Central memory CD8-positive, alpha-beta T cell (primary cell): ENCODE data around the gene WNK2.

Experiments
- ATAC-seq: fragments of 150-1000 bp; cut with Tn5 transposase; replicated peaks from 2 replicates; pipeline ENCODE4 v1.10.0; 2022; ENCODE audit warnings: mild to moderate bottlenecking, moderate FRiP score, moderate number of reproducible peaks; ENCODE audit not compliant: poor library complexity, severe bottlenecking; ENCODE audit errors: extremely low read depth
- DNase-seq, 2 donors: peaks; one replicate each; pipeline ENCODE4 v3.0.0; 2021; ENCODE audit warnings: low spot score in 2 of 2
- H3K27ac Mint-ChIP-seq: one replicate; pipeline ENCODE4 v1.8.0; 2022; ENCODE audit warnings: low read depth, mild to moderate bottlenecking, moderate library complexity, mixed read lengths
- H3K27me3 Mint-ChIP-seq: one replicate; pipeline ENCODE4 v1.8.0; 2022; ENCODE audit warnings: mixed read lengths
- H3K36me3 Mint-ChIP-seq: one replicate; pipeline ENCODE4 v1.8.0; 2022; ENCODE audit warnings: mild to moderate bottlenecking, moderate library complexity, mixed read lengths; ENCODE audit not compliant: insufficient read depth
- H3K4me1 Mint-ChIP-seq: one replicate; pipeline ENCODE4 v1.8.0; 2022; ENCODE audit warnings: mixed read lengths
- H3K4me3 Mint-ChIP-seq: one replicate; pipeline ENCODE4 v1.8.0; 2022; ENCODE audit warnings: mild to moderate bottlenecking, moderate library complexity, mixed read lengths
- H3K9me3 Mint-ChIP-seq: one replicate; pipeline ENCODE4 v1.8.0; 2022; ENCODE audit warnings: mixed read lengths

WNK2 gene

GRCh38 chr9:93303258-93303771 lies 119.4 kb downstream of the WNK2 start:
- no peak overlapping the region for H3K4me3 Mint-ChIP-seq
- no peak for ATAC-seq
- no peak overlapping the region for H3K27ac Mint-ChIP-seq
- no peaks in the 10 kb centered on the region for H3K4me1 Mint-ChIP-seq
- DNase-seq = no peak
- peaks cover 9% of the 10 kb centered on the region for H3K27me3 Mint-ChIP-seq
- no peaks in the 10 kb centered on the region for H3K36me3 Mint-ChIP-seq
- no peaks in the 10 kb centered on the region for H3K9me3 Mint-ChIP-seq

GRCh38 chr9:93303806-93304573 lies 120.1 kb downstream of the WNK2 start:
- H3K27ac Mint-ChIP-seq = no peak overlapping the region
- DNase-seq (peak in 1 of 2 donors; percentile 12), ATAC-seq (no peak)
- peaks cover 9% of the 10 kb centered on the region for H3K27me3 Mint-ChIP-seq
- no peaks in the 10 kb centered on the region for H3K4me1 Mint-ChIP-seq
- no peaks in the 10 kb centered on the region for H3K9me3 Mint-ChIP-seq
- H3K4me3 Mint-ChIP-seq = no peak overlapping the region
- no peaks in the 10 kb centered on the region for H3K36me3 Mint-ChIP-seq

GRCh38 chr9:93304574-93305496 lies 120.9 kb downstream of the WNK2 start:
- no peak overlapping the region for H3K27ac Mint-ChIP-seq
- no peaks in the 10 kb centered on the region for H3K36me3 Mint-ChIP-seq
- peaks cover 9% of the 10 kb centered on the region for H3K27me3 Mint-ChIP-seq
- no peaks in the 10 kb centered on the region for H3K4me1 Mint-ChIP-seq
- DNase-seq (peak in 1 of 2 donors; percentile 12), ATAC-seq (no peak)
- no peak overlapping the region for H3K4me3 Mint-ChIP-seq
- H3K9me3 Mint-ChIP-seq = no peaks in the 10 kb centered on the region

GRCh38 chr9:93305497-93306020 lies 121.6 kb downstream of the WNK2 start:
- H3K27me3 Mint-ChIP-seq = peaks cover 8% of the 10 kb centered on the region
- no peaks in the 10 kb centered on the region for H3K9me3 Mint-ChIP-seq
- H3K36me3 Mint-ChIP-seq = no peaks in the 10 kb centered on the region
- DNase-seq = no peak
- no peak overlapping the region for H3K4me3 Mint-ChIP-seq
- no peak for ATAC-seq
- H3K27ac Mint-ChIP-seq = no peak overlapping the region
- H3K4me1 Mint-ChIP-seq = no peaks in the 10 kb centered on the region

- Mint-ChIP-seq H3K36me3 (no peaks in the 10 kb centered on the region), H3K9me3 (no peaks in the 10 kb centered on the region), H3K4me3 (no peak overlapping the region), H3K4me1 (no peaks in the 10 kb centered on the region), H3K27me3 (peaks cover 8% of the 10 kb centered on the region), H3K27ac (no peak overlapping the region)
- ATAC-seq (no peak), DNase-seq (no peak)
These were observed 122.1 kb downstream of the WNK2 start for GRCh38 chr9:93306081-93306480.

GRCh38 chr9:93306579-93307091 lies 122.7 kb downstream of the WNK2 start:
- DNase-seq (no peak), ATAC-seq (no peak)
- H3K4me3 Mint-ChIP-seq = no peak overlapping the region
- no peaks in the 10 kb centered on the region for H3K9me3 Mint-ChIP-seq
- peaks cover 11% of the 10 kb centered on the region for H3K27me3 Mint-ChIP-seq
- H3K4me1 Mint-ChIP-seq = no peaks in the 10 kb centered on the region
- H3K27ac Mint-ChIP-seq = no peak overlapping the region
- H3K36me3 Mint-ChIP-seq = no peaks in the 10 kb centered on the region

GRCh38 chr9:93307468-93308157 lies 123.7 kb downstream of the WNK2 start:
- no peaks in the 10 kb centered on the region for H3K36me3 Mint-ChIP-seq
- peaks cover 1% of the 10 kb centered on the region for H3K4me1 Mint-ChIP-seq

GRCh38 chr9:93308158-93308602 lies 124.2 kb downstream of the WNK2 start:
- no peak overlapping the region for H3K27ac Mint-ChIP-seq
- ATAC-seq (no peak), DNase-seq (no peak)
- H3K4me1 Mint-ChIP-seq = peaks cover 7% of the 10 kb centered on the region
- no peaks in the 10 kb centered on the region for H3K9me3 Mint-ChIP-seq
- H3K36me3 Mint-ChIP-seq = no peaks in the 10 kb centered on the region
- H3K27me3 Mint-ChIP-seq = peaks cover 22% of the 10 kb centered on the region
- H3K4me3 Mint-ChIP-seq = no peak overlapping the region

More at GRCh38 chr9:93307468-93308157, 123.7 kb downstream of the WNK2 start:
- Mint-ChIP-seq H3K27ac (no peak overlapping the region), H3K9me3 (no peaks in the 10 kb centered on the region), H3K4me3 (no peak overlapping the region), H3K27me3 (peaks cover 17% of the 10 kb centered on the region)
- ATAC-seq = no peak
- DNase-seq = no peak

GRCh38 chr9:93308676-93309075 lies 124.7 kb downstream of the WNK2 start:
- Mint-ChIP-seq H3K27me3 (peaks cover 25% of the 10 kb centered on the region), H3K36me3 (no peaks in the 10 kb centered on the region), H3K4me1 (peaks cover 7% of the 10 kb centered on the region), H3K9me3 (no peaks in the 10 kb centered on the region), H3K27ac (no peak overlapping the region), H3K4me3 (no peak overlapping the region)
- DNase-seq (no peak), ATAC-seq (no peak)

GRCh38 chr9:93309889-93310425 lies 126.0 kb downstream of the WNK2 start:
- peaks cover 25% of the 10 kb centered on the region for H3K27me3 Mint-ChIP-seq
- ATAC-seq (no peak), DNase-seq (no peak)
- no peaks in the 10 kb centered on the region for H3K9me3 Mint-ChIP-seq
- H3K4me1 Mint-ChIP-seq = peaks cover 11% of the 10 kb centered on the region
- no peaks in the 10 kb centered on the region for H3K36me3 Mint-ChIP-seq
- H3K4me3 Mint-ChIP-seq = no peak overlapping the region
- H3K27ac Mint-ChIP-seq = no peak overlapping the region

GRCh38 chr9:93315118-93315517 lies 131.2 kb downstream of the WNK2 start:
- no peak overlapping the region for H3K27ac Mint-ChIP-seq
- peaks cover 31% of the 10 kb centered on the region for H3K4me1 Mint-ChIP-seq
- H3K9me3 Mint-ChIP-seq = no peaks in the 10 kb centered on the region
- DNase-seq = no peak
- no peak overlapping the region for H3K4me3 Mint-ChIP-seq
- peaks cover 50% of the 10 kb centered on the region for H3K27me3 Mint-ChIP-seq
- peak; percentile 68 for ATAC-seq
- no peaks in the 10 kb centered on the region for H3K36me3 Mint-ChIP-seq

- H3K4me3 Mint-ChIP-seq = no peak overlapping the region
- no peak overlapping the region for H3K27ac Mint-ChIP-seq
- H3K36me3 Mint-ChIP-seq = no peaks in the 10 kb centered on the region
- no peaks in the 10 kb centered on the region for H3K9me3 Mint-ChIP-seq
- peaks cover 31% of the 10 kb centered on the region for H3K4me1 Mint-ChIP-seq
- peaks cover 48% of the 10 kb centered on the region for H3K27me3 Mint-ChIP-seq
- no peak for ATAC-seq
- no peak for DNase-seq
These were observed 132.0 kb downstream of the WNK2 start for GRCh38 chr9:93315960-93316359.
